SJCRH30 (cell line): ENCODE measurements around the gene UNKL. TPM values are rescaled to one million over a fixed set of nuclear protein-coding genes. Genes with fewer than 3 reads are reported as not detected.

Experiments
- total RNA-seq: library from RNA; depleted of rRNA; stranded (reverse); fragments of >200 nt; shearing (Covaris generic); gene quantifications from 2 replicates; pipeline ENCODE4 v1.2.3, GENCODE V29; 2014; rRNA removed

Gene UNKL
- total RNA-seq, 1 experiment from 2014 or later: 9.8 TPM

Other genes starting within 250 kb of the UNKL start
- gene TPSG1, start 189.4 kb downstream of the UNKL start, total RNA-seq: not detected in 2 replicates
- gene TPSB2, start 184.5 kb downstream of the UNKL start, total RNA-seq: not detected in 2 replicates
- not detected in 2 replicates for gene TPSAB1, start 174.0 kb downstream of the UNKL start, total RNA-seq
- not detected in 2 replicates for gene TPSD1, start 158.6 kb downstream of the UNKL start, total RNA-seq
- 163 and 181 TPM in 2 replicates for gene UBE2I, start 105.1 kb downstream of the UNKL start, total RNA-seq
- gene BAIAP3, start 81.1 kb downstream of the UNKL start, total RNA-seq: 0.13 and 0.34 TPM in 2 replicates
- gene TSR3, start 62.8 kb downstream of the UNKL start, total RNA-seq: 48.3 and 50.5 TPM in 2 replicates
- gene GNPTG, start 62.8 kb downstream of the UNKL start, total RNA-seq: 15.5 and 16.0 TPM in 2 replicates
- gene UQCC4, start 6.0 kb upstream of the UNKL start, total RNA-seq: 20.1 and 22.5 TPM in 2 replicates
- 111 and 114 TPM in 2 replicates for gene PERCC1, start 16.4 kb upstream of the UNKL start, total RNA-seq
- 0.33 and 0.71 TPM in 2 replicates for gene CCDC154, start 29.9 kb upstream of the UNKL start, total RNA-seq
- gene CLCN7, start 60.3 kb upstream of the UNKL start, total RNA-seq: 32.2 and 33.8 TPM in 2 replicates
- not detected in 2 replicates for gene PTX4, start 74.2 kb upstream of the UNKL start, total RNA-seq
- gene TELO2, start 78.7 kb upstream of the UNKL start, total RNA-seq: 21.9 and 27.9 TPM in 2 replicates
- 1.1 and 1.2 TPM in 2 replicates for gene TMEM204, start 119.0 kb upstream of the UNKL start, total RNA-seq
- gene IFT140, start 197.4 kb upstream of the UNKL start, total RNA-seq: 4.4 and 6.5 TPM in 2 replicates
- gene CRAMP1, start 197.7 kb upstream of the UNKL start, total RNA-seq: 9.5 and 12.6 TPM in 2 replicates